Natural killer cell treated with Interleukin-12 subunit alpha and Interleukin-12 subunit beta and Interleukin-15 and Interleukin-18, amount 100 ng/mL, for 72 hours (primary cell): ENCODE results near the gene SCN2A. TPM values are rescaled to one million over a fixed set of nuclear protein-coding genes. Genes with fewer than 3 reads are reported as not detected.

ENCODE experiments used
- ATAC-seq, 2 donors: fragments of 150-1000 bp; cut with Tn5 transposase in 1 of 2; sonication (Bioruptor Pico), chemical (Tn5 transposase) in 1 of 2; 2 replicates each; pipeline ENCODE4 v1.10.0; 2021
- DNase-seq: peaks from one replicate; pipeline ENCODE4 v3.0.0; 2022; ENCODE audit warnings: low spot score
- H3K27ac Mint-ChIP-seq, 2 donors: 1 replicate in 1 of 2; 2 replicates in 1 of 2; pipeline ENCODE4 v1.8.0; 2022; ENCODE audit warnings: mixed read lengths in 2 of 2, mild to moderate bottlenecking in 1 of 2, moderate library complexity in 1 of 2
- H3K27me3 Mint-ChIP-seq, 2 donors: 1 replicate in 1 of 2; 2 replicates in 1 of 2; pipeline ENCODE4 v1.8.0; 2022; ENCODE audit warnings: mixed read lengths in 2 of 2
- H3K36me3 Mint-ChIP-seq: one replicate; pipeline ENCODE4 v1.8.0; 2022; ENCODE audit warnings: mixed read lengths
- H3K4me1 Mint-ChIP-seq, 2 donors: 1 replicate in 1 of 2; 2 replicates in 1 of 2; pipeline ENCODE4 v1.8.0; 2022; ENCODE audit warnings: low read depth in 2 of 2, mixed read lengths in 2 of 2, mild to moderate bottlenecking in 1 of 2
- H3K4me3 Mint-ChIP-seq: one replicate; pipeline ENCODE4 v1.8.0; 2022; ENCODE audit warnings: mixed read lengths
- H3K9me3 Mint-ChIP-seq: 2 replicates; pipeline ENCODE4 v1.8.0; 2022; ENCODE audit warnings: mixed read lengths
- total RNA-seq, 2 donors: library from RNA; stranded (reverse); gene quantifications; one replicate each; pipeline ENCODE4 v1.2.3, GENCODE V29; 2022

Gene SCN2A
- total RNA-seq, 2 donors from 2014 or later, result not detected

DNA sequence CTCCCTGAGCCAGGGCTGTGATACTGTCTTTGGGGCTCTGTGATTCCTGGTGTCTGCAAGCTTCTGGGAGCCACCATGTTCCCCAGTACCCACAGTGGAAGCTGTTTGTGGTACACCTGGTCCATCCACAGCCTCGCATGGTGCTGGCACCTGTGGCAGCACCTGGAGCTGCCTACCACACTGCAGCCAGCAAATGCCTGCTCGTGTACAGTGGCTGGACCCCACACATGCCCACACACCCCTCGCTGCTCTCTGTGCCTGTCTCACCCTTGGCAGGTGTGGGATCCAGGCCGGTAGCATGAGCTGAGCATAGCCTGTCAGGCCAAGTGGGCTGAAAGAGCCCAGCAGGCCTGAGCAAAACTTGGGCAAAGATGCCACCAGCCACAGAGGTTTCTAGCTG, 188.5 kb downstream of the SCN2A start:
- peaks cover 6% of the 10 kb centered on the region for H3K36me3 Mint-ChIP-seq
- H3K9me3 Mint-ChIP-seq, result peaks cover 6% of the 10 kb centered on the region
- H3K27me3 Mint-ChIP-seq, result peaks cover 0 to 2% of the 10 kb centered on the region in 2 donors
- DNase-seq, result no peak
- ATAC-seq, result no peak
- no peak overlapping the region for H3K4me3 Mint-ChIP-seq
- H3K4me1 Mint-ChIP-seq, result peaks cover 0 to 3% of the 10 kb centered on the region in 2 donors
- no peak overlapping the region for H3K27ac Mint-ChIP-seq

DNA sequence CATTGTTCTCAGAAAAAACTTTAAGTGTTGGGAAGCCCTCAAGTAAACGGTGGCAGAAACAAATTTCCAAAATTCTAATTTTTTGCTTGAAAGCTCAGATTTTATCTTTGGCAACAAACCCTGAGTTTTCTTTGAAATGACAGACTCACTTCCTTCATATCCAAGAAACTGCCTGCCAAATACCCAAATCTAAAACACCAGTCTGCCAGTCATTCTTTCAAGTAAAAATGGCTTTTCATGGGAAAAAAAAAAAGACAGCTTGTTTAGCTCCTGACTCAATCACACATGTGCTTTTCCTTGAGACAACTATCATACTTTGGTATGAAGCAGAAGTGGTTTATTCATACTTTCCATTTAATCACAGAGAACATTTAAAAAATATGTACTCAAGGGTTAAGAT, 189.7 kb downstream of the SCN2A start:
- Mint-ChIP-seq H3K9me3 (no peaks in the 10 kb centered on the region), H3K27me3 (peaks cover 0 to 2% of the 10 kb centered on the region in 2 donors), H3K4me1 (peaks cover 0 to 3% of the 10 kb centered on the region in 2 donors), H3K27ac (no peak overlapping the region), H3K36me3 (no peaks in the 10 kb centered on the region), H3K4me3 (no peak overlapping the region)
- DNase-seq, result no peak
- ATAC-seq, result no peak

DNA sequence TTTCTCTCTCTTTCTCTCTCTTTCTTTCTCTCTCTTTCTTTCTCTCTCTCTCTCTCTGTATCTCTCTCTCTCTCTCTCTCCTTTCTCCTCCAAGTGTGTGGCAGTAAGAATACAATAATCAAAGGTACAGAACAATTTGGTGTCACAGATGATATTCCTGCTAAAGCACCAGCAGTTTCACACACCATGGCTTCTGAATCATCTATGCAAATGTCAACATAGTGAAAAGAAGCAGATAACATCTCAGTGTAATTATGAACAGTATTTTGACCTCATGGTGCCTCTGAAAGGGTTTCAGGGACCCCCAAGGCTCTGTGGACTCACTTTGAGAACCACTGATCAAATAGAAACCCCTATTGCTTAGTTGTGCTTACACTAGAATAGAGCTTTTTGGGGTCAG, 191.8 kb downstream of the SCN2A start:
- peaks cover 0 to 2% of the 10 kb centered on the region in 2 donors for H3K27me3 Mint-ChIP-seq
- no peak overlapping the region for H3K4me3 Mint-ChIP-seq
- no peaks in the 10 kb centered on the region for H3K9me3 Mint-ChIP-seq
- DNase-seq, result no peak
- H3K27ac Mint-ChIP-seq, result no peak overlapping the region
- no peaks in the 10 kb centered on the region for H3K36me3 Mint-ChIP-seq
- no peak for ATAC-seq
- H3K4me1 Mint-ChIP-seq, result peaks cover 0 to 3% of the 10 kb centered on the region in 2 donors

DNA sequence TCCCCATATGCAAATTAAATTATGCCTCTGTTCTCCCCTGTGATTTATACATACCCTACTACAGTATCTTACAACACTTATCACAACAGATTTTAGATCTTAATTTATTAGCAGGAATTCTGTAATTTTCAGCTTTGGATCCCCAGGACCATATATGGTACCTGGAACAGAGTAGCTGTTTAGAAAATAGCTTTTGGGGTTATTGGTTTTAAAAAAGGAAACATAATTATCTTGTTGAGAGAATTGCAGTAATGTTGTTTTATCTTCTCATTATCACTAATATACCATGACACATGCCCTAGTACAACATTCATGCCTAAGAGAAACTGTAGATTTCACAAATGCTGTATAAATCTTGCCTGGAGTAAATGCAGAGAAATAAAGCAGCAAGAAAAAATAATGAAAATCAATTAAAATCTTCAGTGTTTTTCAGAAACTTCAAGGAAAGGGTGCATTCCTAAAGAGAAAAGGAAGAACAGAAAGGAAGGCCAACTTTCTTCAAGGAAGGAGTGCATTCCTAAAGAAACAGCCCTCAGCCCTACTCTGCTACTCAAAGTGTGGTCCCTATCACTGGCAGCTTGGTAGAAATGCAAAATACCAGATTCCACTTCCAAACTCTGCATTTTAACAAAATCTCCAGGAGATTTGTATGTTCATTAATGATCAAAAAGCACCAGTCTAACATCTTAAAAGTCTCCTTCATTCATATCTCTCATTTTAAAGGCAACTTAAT, 193.2 kb downstream of the SCN2A start:
- Mint-ChIP-seq H3K9me3 (no peaks in the 10 kb centered on the region), H3K27ac (no peak overlapping the region), H3K36me3 (no peaks in the 10 kb centered on the region), H3K4me3 (no peak overlapping the region), H3K4me1 (peaks cover 0 to 11% of the 10 kb centered on the region in 2 donors), H3K27me3 (peaks cover 0 to 2% of the 10 kb centered on the region in 2 donors)
- no peak for DNase-seq
- no peak for ATAC-seq

DNA sequence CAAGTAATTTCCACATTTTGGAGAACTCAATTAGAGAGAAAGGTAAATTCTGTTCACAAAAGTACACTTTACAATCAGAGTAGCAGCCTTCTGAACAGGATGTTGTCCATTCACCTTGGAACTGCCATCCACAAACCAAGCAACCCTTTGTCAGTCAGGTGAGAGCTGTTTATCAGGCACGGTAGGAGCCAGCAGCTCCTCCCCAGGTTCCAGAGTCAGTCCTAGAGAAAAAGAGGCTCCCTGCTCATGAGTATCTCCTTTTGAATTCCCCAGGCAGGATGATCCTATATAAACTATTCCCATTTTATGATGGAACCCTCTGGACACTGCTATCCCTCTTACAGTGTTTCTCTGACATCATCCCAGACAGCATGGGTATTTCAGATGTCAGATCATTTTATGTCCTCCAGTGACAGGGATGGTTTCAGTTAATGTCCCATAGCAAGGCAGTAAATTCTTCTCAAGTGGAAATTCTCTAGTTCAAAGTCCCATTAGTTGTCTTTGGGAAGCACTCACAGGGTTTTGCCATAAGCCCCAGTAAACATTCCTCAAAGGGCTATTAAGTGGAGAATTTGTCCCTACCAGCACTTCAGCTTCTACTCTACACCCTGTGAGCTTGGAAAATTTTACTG, 195.8 kb downstream of the SCN2A start:
- H3K27ac Mint-ChIP-seq, result no peak overlapping the region
- H3K36me3 Mint-ChIP-seq, result no peaks in the 10 kb centered on the region
- ATAC-seq (no peak), DNase-seq (no peak)
- H3K9me3 Mint-ChIP-seq, result no peaks in the 10 kb centered on the region
- H3K4me3 Mint-ChIP-seq, result no peak overlapping the region
- no peaks in the 10 kb centered on the region for H3K27me3 Mint-ChIP-seq
- H3K4me1 Mint-ChIP-seq, result peaks cover 0 to 9% of the 10 kb centered on the region in 2 donors

DNA sequence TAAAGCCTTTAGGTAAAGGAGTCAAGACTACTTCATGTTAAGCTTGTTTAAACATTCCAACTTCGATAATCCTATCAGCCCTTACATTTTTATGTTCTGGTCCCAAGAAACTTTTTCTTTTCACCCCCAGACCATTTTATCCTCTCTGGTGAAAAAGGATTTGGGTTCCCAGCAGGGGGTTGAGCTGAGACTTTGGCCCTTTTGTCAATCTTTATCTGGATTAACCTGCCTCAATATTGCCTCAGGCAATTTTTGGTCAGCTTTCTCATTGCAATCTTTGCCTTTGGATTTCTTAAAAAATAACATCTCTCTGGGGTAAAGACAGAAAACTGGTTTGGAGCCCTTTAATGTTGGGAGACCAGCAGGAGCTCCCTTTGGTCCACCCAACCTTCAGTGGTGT, 196.4 kb downstream of the SCN2A start:
- Mint-ChIP-seq H3K4me3 (no peak overlapping the region), H3K4me1 (peaks cover 0 to 13% of the 10 kb centered on the region in 2 donors), H3K27me3 (no peaks in the 10 kb centered on the region), H3K27ac (no peak overlapping the region), H3K9me3 (no peaks in the 10 kb centered on the region), H3K36me3 (no peaks in the 10 kb centered on the region)
- no peak for ATAC-seq
- no peak for DNase-seq

DNA sequence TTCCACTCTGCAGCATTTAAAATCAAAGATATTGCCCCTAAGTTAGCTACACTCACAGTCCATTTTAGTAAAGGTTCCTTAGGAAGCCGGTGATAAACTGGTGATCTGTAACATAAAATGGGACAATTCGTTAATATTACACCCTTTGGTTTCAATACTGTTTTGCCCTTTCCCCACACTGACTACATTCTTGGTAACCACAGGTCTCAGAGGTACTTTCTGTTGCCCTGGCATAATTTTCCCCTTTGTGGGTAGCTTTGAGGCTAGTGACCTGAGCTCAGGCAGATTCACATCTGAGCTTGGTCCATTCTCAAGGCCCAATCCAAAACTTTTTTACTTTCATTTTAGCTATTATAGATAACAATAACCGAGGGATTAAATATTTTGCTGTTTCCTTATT, 197.3 kb downstream of the SCN2A start:
- Mint-ChIP-seq H3K9me3 (no peaks in the 10 kb centered on the region), H3K4me3 (no peak overlapping the region)

DNA sequence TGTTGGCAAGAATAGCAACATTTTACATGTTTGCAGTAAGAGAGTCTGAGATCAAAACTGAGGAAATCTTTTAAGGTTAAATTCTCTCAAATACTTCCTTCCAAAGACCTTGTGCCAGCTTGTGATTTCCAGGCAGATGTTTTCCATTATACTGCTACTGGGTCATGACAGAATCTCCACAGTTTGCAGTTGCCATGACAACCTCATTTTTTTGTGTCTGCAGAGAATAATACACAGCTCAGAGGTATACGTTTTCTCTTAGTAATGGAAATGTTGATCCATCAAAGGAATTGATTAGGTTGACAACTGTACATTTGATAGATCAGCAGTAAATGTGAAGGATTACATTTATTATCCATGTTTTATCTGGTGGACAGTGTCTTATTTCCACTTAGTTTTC, 201.2 kb downstream of the SCN2A start:
- Mint-ChIP-seq H3K27me3 (no peaks in the 10 kb centered on the region), H3K4me3 (no peak overlapping the region), H3K4me1 (peaks cover 16 to 30% of the 10 kb centered on the region in 2 donors), H3K27ac (no peak overlapping the region), H3K9me3 (peaks cover 1% of the 10 kb centered on the region), H3K36me3 (no peaks in the 10 kb centered on the region)
- DNase-seq (no peak), ATAC-seq (no peak)

More for the DNA sequence above, 197.3 kb downstream of the SCN2A start:
- DNase-seq (no peak), ATAC-seq (peak in 1 of 2 donors; percentile 67)
- H3K4me1 Mint-ChIP-seq, result peaks cover 0 to 13% of the 10 kb centered on the region in 2 donors
- H3K27ac Mint-ChIP-seq, result no peak overlapping the region
- H3K36me3 Mint-ChIP-seq, result no peaks in the 10 kb centered on the region
- H3K27me3 Mint-ChIP-seq, result no peaks in the 10 kb centered on the region

Other genes with a start within 250 kb of the SCN2A start
- not detected for gene SCN3A, start 35.4 kb upstream of the SCN2A start, total RNA-seq
- not detected for gene CSRNP3, start 230.3 kb downstream of the SCN2A start, total RNA-seq